SU-DHL-6 (cell line): ENCODE results near the gene THSD7A.

Source experiments
- H2AFZ ChIP-seq: fragments of 200-600 bp; sonication (generic); 2 replicates; pipeline ENCODE4 v1.6.1; 2014; ENCODE audit warnings: low read depth, mild to moderate bottlenecking, moderate library complexity, mixed read lengths, antibody characterized with exemption, low read length; ENCODE audit not compliant: severe bottlenecking
- H3F3A ChIP-seq: fragments of 200-600 bp; shearing (Covaris generic); 2 replicates; pipeline ENCODE4 v1.6.0; 2016; ENCODE audit warnings: antibody characterized with exemption, mild to moderate bottlenecking; ENCODE audit not compliant: insufficient read depth
- H3K27ac ChIP-seq: fragments of 200-600 bp; sonication (generic); 2 replicates; pipeline ENCODE4 v1.5.1; 2016; ENCODE audit warnings: low read depth, mild to moderate bottlenecking, low read length, moderate library complexity, mixed read lengths
- H3K27me3 ChIP-seq: fragments of 200-600 bp; sonication (generic), shearing (Covaris generic); 2 replicates; pipeline ENCODE4 v1.6.0; 2014; ENCODE audit warnings: mild to moderate bottlenecking, low read length
- H3K36me3 ChIP-seq: fragments of 200-600 bp; sonication (generic); 2 replicates; pipeline ENCODE4 v1.6.1; 2014; ENCODE audit warnings: mild to moderate bottlenecking, low read length, mixed read lengths
- H3K4me2 ChIP-seq: fragments of 300-600, 200-600 bp; shearing (Covaris generic), sonication (generic); 2 replicates; pipeline ENCODE4 v1.6.0; 2014; ENCODE audit warnings: low read length, low read depth, mild to moderate bottlenecking; ENCODE audit not compliant: poor library complexity, severe bottlenecking
- H3K4me3 ChIP-seq: fragments of 200-600 bp; sonication (generic); 2 replicates; pipeline ENCODE4 v1.5.1; 2014; ENCODE audit warnings: antibody characterized with exemption, low read length, mild to moderate bottlenecking, mixed read lengths; ENCODE audit not compliant: insufficient read depth, poor library complexity, severe bottlenecking
- H3K79me2 ChIP-seq: fragments of 200-600 bp; sonication (generic); 2 replicates; pipeline ENCODE4 v1.6.1; 2014; ENCODE audit warnings: mild to moderate bottlenecking, low read length, moderate library complexity; ENCODE audit not compliant: insufficient read depth
- H3K9ac ChIP-seq: fragments of 200-600 bp; sonication (generic); 2 replicates; pipeline ENCODE4 v1.7.0; 2014; ENCODE audit warnings: mild to moderate bottlenecking, low read length
- H3K9me2 ChIP-seq: fragments of 200-600 bp; sonication (generic); replicated peaks from 2 replicates; pipeline ENCODE4 v1.6.1; 2014; ENCODE audit warnings: low read length; ENCODE audit not compliant: insufficient read depth
- H3K9me3 ChIP-seq: fragments of 200-600 bp; sonication (generic); 2 replicates; pipeline ENCODE4 v1.6.1; 2014; ENCODE audit warnings: low read length, mixed read lengths; ENCODE audit not compliant: insufficient read depth
- H4K20me1 ChIP-seq: fragments of 200-600 bp; sonication (generic); 2 replicates; pipeline ENCODE4 v1.6.1; 2014; ENCODE audit warnings: low read depth, mild to moderate bottlenecking, antibody characterized with exemption, low read length, moderate library complexity, mixed read lengths
- EZH2phosphoT487 ChIP-seq: fragments of 200-600 bp; sonication (generic), shearing (Covaris generic); conservative IDR thresholded peaks from 2 replicates; pipeline ENCODE4 v1.6.1; 2018; ENCODE audit warnings: mild to moderate bottlenecking, antibody characterized with exemption, low read length, moderate library complexity, mixed read lengths
- TF ChIP-seq, protein P1 (sequence below): fragments of 200-600 bp; sonication (generic); IDR thresholded peaks from one replicate; pipeline ENCODE4 v1.5.1; 2017; ENCODE audit warnings: antibody characterized with exemption, mild to moderate bottlenecking, low read length, moderate library complexity; ENCODE audit not compliant: insufficient read depth, poor library complexity, severe bottlenecking

THSD7A gene

DNA sequence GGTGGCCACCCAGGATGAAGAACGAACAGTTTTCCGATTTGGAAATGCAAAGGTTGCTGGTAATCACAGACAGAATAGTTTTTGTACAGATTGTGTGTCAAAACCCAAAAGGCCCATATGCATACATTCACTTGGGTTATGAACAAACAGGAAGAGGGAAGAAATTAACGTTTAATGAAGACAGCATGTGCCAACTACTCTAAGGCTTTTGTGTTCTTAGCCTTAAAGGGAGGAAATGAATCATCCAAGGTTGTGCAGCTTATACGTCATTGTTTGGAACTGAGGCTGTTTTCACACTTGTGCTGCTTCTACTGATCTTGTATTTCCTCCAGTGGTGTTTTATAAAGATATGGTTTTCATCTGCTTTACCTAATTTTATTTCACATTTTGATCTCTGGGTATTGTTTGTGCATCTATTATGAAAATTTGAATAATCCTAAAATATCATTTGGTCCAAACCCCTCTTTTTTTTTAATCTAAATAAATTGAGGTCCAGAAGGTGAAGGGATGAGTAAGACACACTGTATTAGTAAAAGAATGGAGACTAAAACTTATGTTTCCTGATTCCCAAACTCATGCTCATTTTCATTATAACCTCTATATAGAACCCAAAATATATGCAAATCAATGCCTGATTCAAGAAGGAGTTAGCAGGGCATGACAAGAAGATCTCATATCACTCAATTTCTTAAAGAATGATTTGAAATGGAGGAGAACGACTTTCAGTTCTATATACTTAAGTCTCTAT lies 373.1 kb downstream of the THSD7A start:
- Histone ChIP-seq H3K79me2 (no peaks in the 10 kb centered on the region), H3K4me3 (no peak overlapping the region), H3K4me2 (no peak overlapping the region), H3F3A (no peaks in the 10 kb centered on the region), H2AFZ (no peak overlapping the region), H3K36me3 (no peaks in the 10 kb centered on the region), H3K9me2 (no peaks in the 10 kb centered on the region), H4K20me1 (no peaks in the 10 kb centered on the region), H3K9ac (no peak overlapping the region), H3K27me3 (no peaks in the 10 kb centered on the region), H3K27ac (no peak overlapping the region), H3K9me3 (no peaks in the 10 kb centered on the region)
- TF ChIP-seq, protein P1, sequence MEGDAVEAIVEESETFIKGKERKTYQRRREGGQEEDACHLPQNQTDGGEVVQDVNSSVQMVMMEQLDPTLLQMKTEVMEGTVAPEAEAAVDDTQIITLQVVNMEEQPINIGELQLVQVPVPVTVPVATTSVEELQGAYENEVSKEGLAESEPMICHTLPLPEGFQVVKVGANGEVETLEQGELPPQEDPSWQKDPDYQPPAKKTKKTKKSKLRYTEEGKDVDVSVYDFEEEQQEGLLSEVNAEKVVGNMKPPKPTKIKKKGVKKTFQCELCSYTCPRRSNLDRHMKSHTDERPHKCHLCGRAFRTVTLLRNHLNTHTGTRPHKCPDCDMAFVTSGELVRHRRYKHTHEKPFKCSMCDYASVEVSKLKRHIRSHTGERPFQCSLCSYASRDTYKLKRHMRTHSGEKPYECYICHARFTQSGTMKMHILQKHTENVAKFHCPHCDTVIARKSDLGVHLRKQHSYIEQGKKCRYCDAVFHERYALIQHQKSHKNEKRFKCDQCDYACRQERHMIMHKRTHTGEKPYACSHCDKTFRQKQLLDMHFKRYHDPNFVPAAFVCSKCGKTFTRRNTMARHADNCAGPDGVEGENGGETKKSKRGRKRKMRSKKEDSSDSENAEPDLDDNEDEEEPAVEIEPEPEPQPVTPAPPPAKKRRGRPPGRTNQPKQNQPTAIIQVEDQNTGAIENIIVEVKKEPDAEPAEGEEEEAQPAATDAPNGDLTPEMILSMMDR: no peak
- no peak for TF ChIP-seq EZH2phosphoT487

DNA sequence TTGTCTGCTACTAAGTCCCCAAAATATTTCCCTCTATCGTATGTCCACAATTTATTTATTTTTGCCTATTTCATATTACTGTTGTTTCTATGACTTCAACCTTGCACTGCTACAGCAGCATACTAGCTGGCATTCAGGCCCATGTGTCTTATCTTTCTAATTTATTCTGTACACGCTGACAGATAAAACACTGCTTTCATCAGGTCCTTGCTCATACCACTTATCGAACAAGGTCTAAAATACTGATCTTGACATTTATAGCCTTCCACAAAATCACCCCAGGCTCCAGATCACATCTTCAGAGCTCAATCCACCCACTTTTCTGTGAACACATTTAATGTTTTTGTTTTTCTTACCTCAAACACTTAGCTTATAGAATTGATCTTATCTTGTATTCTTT lies 374.6 kb downstream of the THSD7A start:
- Histone ChIP-seq H3K27ac (no peak overlapping the region), H3K9me2 (no peaks in the 10 kb centered on the region), H3K9me3 (no peaks in the 10 kb centered on the region), H3K27me3 (no peaks in the 10 kb centered on the region), H3K4me2 (no peak overlapping the region), H4K20me1 (no peaks in the 10 kb centered on the region), H3K4me3 (no peak overlapping the region), H3K9ac (no peak overlapping the region), H2AFZ (no peak overlapping the region), H3K79me2 (no peaks in the 10 kb centered on the region), H3F3A (no peaks in the 10 kb centered on the region), H3K36me3 (no peaks in the 10 kb centered on the region)
- TF ChIP-seq, protein P1: no peak
- no peak for TF ChIP-seq EZH2phosphoT487

DNA sequence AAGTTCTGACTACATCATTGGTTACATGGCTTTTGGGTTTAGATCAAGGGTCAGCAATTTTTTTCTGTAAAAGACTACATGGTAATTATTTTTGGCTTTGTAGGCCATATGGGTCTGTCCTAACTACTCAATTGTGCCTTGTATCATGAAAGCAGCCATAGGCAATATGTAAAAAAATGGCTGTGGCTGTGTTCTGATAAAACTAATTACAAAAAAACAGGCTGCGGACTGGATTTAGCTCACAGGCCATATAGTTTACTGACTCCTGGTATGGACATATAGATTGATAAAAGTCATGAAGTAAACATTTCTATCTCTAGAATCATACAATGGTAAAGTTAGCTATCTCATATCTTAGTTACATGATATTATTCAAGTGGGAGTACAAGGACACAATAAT lies 375.4 kb downstream of the THSD7A start:
- Histone ChIP-seq H3K36me3 (no peaks in the 10 kb centered on the region), H3K4me3 (no peak overlapping the region), H4K20me1 (no peaks in the 10 kb centered on the region), H3K4me2 (no peak overlapping the region), H3K9me2 (no peaks in the 10 kb centered on the region), H3K9me3 (no peaks in the 10 kb centered on the region), H3K27ac (no peak overlapping the region), H3K9ac (no peak overlapping the region), H3F3A (no peaks in the 10 kb centered on the region), H3K27me3 (no peaks in the 10 kb centered on the region), H2AFZ (no peak overlapping the region), H3K79me2 (no peaks in the 10 kb centered on the region)
- no peak for TF ChIP-seq EZH2phosphoT487
- TF ChIP-seq, protein P1: no peak
